HUES64 (cell line): ENCODE results near the gene AGXT.

ENCODE experiments used
- H3K27ac ChIP-seq: 2 replicates; pipeline ENCODE4 v1.7.0; 2013; ENCODE audit warnings: low read depth, low read length, inconsistent platforms
- H3K27me3 ChIP-seq: 2 replicates; pipeline ENCODE4 v1.6.1; 2013; ENCODE audit warnings: mild to moderate bottlenecking, low read length; ENCODE audit not compliant: insufficient read depth
- H3K36me3 ChIP-seq: 2 replicates; pipeline ENCODE4 v1.6.1; 2013; ENCODE audit warnings: mild to moderate bottlenecking, low read length; ENCODE audit not compliant: insufficient read depth
- H3K4me1 ChIP-seq: 2 replicates; pipeline ENCODE4 v1.6.1; 2013; ENCODE audit warnings: mild to moderate bottlenecking, low read length, moderate library complexity; ENCODE audit not compliant: insufficient read depth
- H3K4me3 ChIP-seq: 2 replicates; pipeline ENCODE4 v1.5.1; 2013; ENCODE audit warnings: mild to moderate bottlenecking, low read length, moderate library complexity
- H3K9ac ChIP-seq: 2 replicates; pipeline ENCODE4 v1.6.1; 2013; ENCODE audit warnings: mild to moderate bottlenecking, low read depth, low read length
- H3K9me3 ChIP-seq: 2 replicates; pipeline ENCODE4 v1.6.1; 2013; ENCODE audit warnings: low read depth, low read length; ENCODE audit not compliant: insufficient read depth
- WGBS: fragments of 150-250, 120-280 bp; methylation state at CpG from one replicate; pipeline ENCODE4 v1.1.7; 2013; ENCODE audit warnings: missing lambda C conversion rate; 5-methylcytosine and 5-hydroxymethylcytosine counted together

The AGXT gene

GRCh38 chr2:240921995-240922244 is 53.3 kb downstream of the AGXT start:
- Histone ChIP-seq H3K9ac (no peak overlapping the region), H3K36me3 (no peaks in the 10 kb centered on the region), H3K27ac (no peak overlapping the region), H3K9me3 (no peaks in the 10 kb centered on the region), H3K4me3 (no peak overlapping the region), H3K4me1 (0 out of 2 replicates have a peak, but pooled peaks cover 2% of the 10 kb centered on the region), H3K27me3 (peaks cover 3% of the 10 kb centered on the region)
- WGBS: 86% methylated on average over 1 of the region's 1 CpG

- H3K4me1 ChIP-seq: no peaks in the 10 kb centered on the region
- no peaks in the 10 kb centered on the region; the same call in 1 of the 2 replicates for H3K27me3 ChIP-seq
- no peak overlapping the region for H3K4me3 ChIP-seq
- no peaks in the 10 kb centered on the region for H3K9me3 ChIP-seq
- no peak overlapping the region for H3K27ac ChIP-seq
- H3K36me3 ChIP-seq: no peaks in the 10 kb centered on the region
- 88% methylated on average over 18 of the region's 18 CpGs for WGBS
- H3K9ac ChIP-seq: no peak overlapping the region
These were observed 53.8 kb downstream of the AGXT start for GRCh38 chr2:240922245-240922981.

- Histone ChIP-seq H3K27me3 (no peaks in the 10 kb centered on the region), H3K9ac (no peak overlapping the region), H3K4me1 (no peaks in the 10 kb centered on the region), H3K9me3 (no peaks in the 10 kb centered on the region), H3K4me3 (no peak overlapping the region), H3K27ac (no peak overlapping the region), H3K36me3 (no peaks in the 10 kb centered on the region)
- 72% methylated on average over 14 of the region's 15 CpGs for WGBS
These were observed 54.4 kb downstream of the AGXT start for GRCh38 chr2:240922982-240923537.

- Histone ChIP-seq H3K4me1 (no peaks in the 10 kb centered on the region), H3K27me3 (no peaks in the 10 kb centered on the region), H3K36me3 (no peaks in the 10 kb centered on the region), H3K4me3 (no peak overlapping the region), H3K9me3 (no peaks in the 10 kb centered on the region), H3K9ac (no peak overlapping the region), H3K27ac (no peak overlapping the region)
- WGBS: 93% methylated on average over 14 of the region's 14 CpGs
These were observed 56.6 kb downstream of the AGXT start for GRCh38 chr2:240925191-240925567.

- H3K9ac ChIP-seq: no peak overlapping the region
- WGBS: 90% methylated on average over 29 of the region's 29 CpGs
- H3K4me1 ChIP-seq: no peaks in the 10 kb centered on the region
- H3K9me3 ChIP-seq: no peaks in the 10 kb centered on the region
- no peaks in the 10 kb centered on the region for H3K27me3 ChIP-seq
- H3K4me3 ChIP-seq: no peak overlapping the region
- no peaks in the 10 kb centered on the region for H3K36me3 ChIP-seq
- no peak overlapping the region for H3K27ac ChIP-seq
These were observed 57.2 kb downstream of the AGXT start for GRCh38 chr2:240925568-240926515.

- H3K9ac ChIP-seq: no peak overlapping the region
- no peaks in the 10 kb centered on the region for H3K27me3 ChIP-seq
- WGBS: 89% methylated on average over 38 of the region's 38 CpGs
- no peak overlapping the region for H3K4me3 ChIP-seq
- no peaks in the 10 kb centered on the region for H3K36me3 ChIP-seq
- no peaks in the 10 kb centered on the region for H3K4me1 ChIP-seq
- H3K27ac ChIP-seq: no peak overlapping the region
- H3K9me3 ChIP-seq: no peaks in the 10 kb centered on the region
These were observed 58.1 kb downstream of the AGXT start for GRCh38 chr2:240926516-240927389.

GRCh38 chr2:240927390-240927781 is 58.8 kb downstream of the AGXT start:
- no peak overlapping the region for H3K4me3 ChIP-seq

GRCh38 chr2:240928476-240929363 is 60.1 kb downstream of the AGXT start:
- no peaks in the 10 kb centered on the region for H3K9me3 ChIP-seq
- no peak overlapping the region for H3K4me3 ChIP-seq
- H3K27me3 ChIP-seq: no peaks in the 10 kb centered on the region
- no peak overlapping the region for H3K27ac ChIP-seq
- 93% methylated on average over 24 of the region's 24 CpGs for WGBS
- H3K9ac ChIP-seq: no peak overlapping the region
- H3K4me1 ChIP-seq: no peaks in the 10 kb centered on the region
- H3K36me3 ChIP-seq: no peaks in the 10 kb centered on the region

More at GRCh38 chr2:240927390-240927781, 58.8 kb downstream of the AGXT start:
- Histone ChIP-seq H3K9me3 (no peaks in the 10 kb centered on the region), H3K9ac (no peak overlapping the region), H3K4me1 (no peaks in the 10 kb centered on the region), H3K36me3 (no peaks in the 10 kb centered on the region), H3K27ac (no peak overlapping the region), H3K27me3 (no peaks in the 10 kb centered on the region)
- WGBS: 95% methylated on average over 7 of the region's 7 CpGs

- Histone ChIP-seq H3K9me3 (no peaks in the 10 kb centered on the region), H3K4me1 (no peaks in the 10 kb centered on the region), H3K36me3 (no peaks in the 10 kb centered on the region), H3K9ac (no peak overlapping the region), H3K27ac (no peak overlapping the region), H3K27me3 (no peaks in the 10 kb centered on the region), H3K4me3 (no peak overlapping the region)
- 89% methylated on average over 10 of the region's 10 CpGs for WGBS
These were observed 60.9 kb downstream of the AGXT start for GRCh38 chr2:240929364-240930095.
